GM18499 (cell line): ENCODE measurements around the gene RALGPS2.
"Not testable (repeated sequence)": the region's sequence is repeated elsewhere in the genome, so short reads cannot be mapped to it uniquely, and the experiment has no call there.

Experiments
- ATAC-seq: cut with Tn5 transposase; IDR thresholded peaks from one replicate; pipeline ENCODE4 v1.9.1; 2021; ENCODE audit warnings: moderate number of reproducible peaks; ENCODE audit not compliant: insufficient read depth, unreplicated experiment

RALGPS2 gene

GRCh38 chr1:178939338-178940067 is 214.5 kb downstream of the RALGPS2 start:
- ATAC-seq: no peak

GRCh38 chr1:178940068-178940765 is 215.2 kb downstream of the RALGPS2 start:
- no peak for ATAC-seq

- ATAC-seq: no peak
Measured at GRCh38 chr1:178941261-178941689, 216.2 kb downstream of the RALGPS2 start.

- ATAC-seq: no peak
Measured at GRCh38 chr1:178941849-178942248, 216.8 kb downstream of the RALGPS2 start.

GRCh38 chr1:178942285-178943198 is 217.5 kb downstream of the RALGPS2 start:
- ATAC-seq: no peak

GRCh38 chr1:178944729-178945128 is 219.7 kb downstream of the RALGPS2 start:
- no peak for ATAC-seq

GRCh38 chr1:178945763-178946266 is 220.8 kb downstream of the RALGPS2 start:
- no peak for ATAC-seq

- ATAC-seq: no peak
Measured at GRCh38 chr1:178946416-178946815, 221.4 kb downstream of the RALGPS2 start.

- ATAC-seq: no peak
Measured at GRCh38 chr1:178946855-178947676, 222.0 kb downstream of the RALGPS2 start.

GRCh38 chr1:178947677-178947981 is 222.6 kb downstream of the RALGPS2 start:
- no peak for ATAC-seq

- no peak for ATAC-seq
Measured at GRCh38 chr1:178948676-178949075, 223.6 kb downstream of the RALGPS2 start.

- ATAC-seq: not testable (repeated sequence)
Measured at GRCh38 chr1:178949866-178950265, 224.8 kb downstream of the RALGPS2 start.

GRCh38 chr1:178951600-178951999 is 226.6 kb downstream of the RALGPS2 start:
- no peak for ATAC-seq

GRCh38 chr1:178953034-178953433 is 228.0 kb downstream of the RALGPS2 start:
- no peak for ATAC-seq

- ATAC-seq: no peak
Measured at GRCh38 chr1:178953538-178954324, 228.7 kb downstream of the RALGPS2 start.

- ATAC-seq: no peak
Measured at GRCh38 chr1:178954325-178954690, 229.3 kb downstream of the RALGPS2 start.

- ATAC-seq: no peak
Measured at GRCh38 chr1:178954937-178955336, 229.9 kb downstream of the RALGPS2 start.

GRCh38 chr1:178955391-178955954 is 230.4 kb downstream of the RALGPS2 start:
- ATAC-seq: no peak

- ATAC-seq: no peak
Measured at GRCh38 chr1:178958491-178958890, 233.4 kb downstream of the RALGPS2 start.
